NCI-H2171 (cell line): ENCODE measurements around the gene SHC3.

Source experiments
- DNase-seq: peaks from one replicate; lab custom pipeline; 2025; lab: John Stamatoyannopoulos, UW

SHC3 gene

DNA sequence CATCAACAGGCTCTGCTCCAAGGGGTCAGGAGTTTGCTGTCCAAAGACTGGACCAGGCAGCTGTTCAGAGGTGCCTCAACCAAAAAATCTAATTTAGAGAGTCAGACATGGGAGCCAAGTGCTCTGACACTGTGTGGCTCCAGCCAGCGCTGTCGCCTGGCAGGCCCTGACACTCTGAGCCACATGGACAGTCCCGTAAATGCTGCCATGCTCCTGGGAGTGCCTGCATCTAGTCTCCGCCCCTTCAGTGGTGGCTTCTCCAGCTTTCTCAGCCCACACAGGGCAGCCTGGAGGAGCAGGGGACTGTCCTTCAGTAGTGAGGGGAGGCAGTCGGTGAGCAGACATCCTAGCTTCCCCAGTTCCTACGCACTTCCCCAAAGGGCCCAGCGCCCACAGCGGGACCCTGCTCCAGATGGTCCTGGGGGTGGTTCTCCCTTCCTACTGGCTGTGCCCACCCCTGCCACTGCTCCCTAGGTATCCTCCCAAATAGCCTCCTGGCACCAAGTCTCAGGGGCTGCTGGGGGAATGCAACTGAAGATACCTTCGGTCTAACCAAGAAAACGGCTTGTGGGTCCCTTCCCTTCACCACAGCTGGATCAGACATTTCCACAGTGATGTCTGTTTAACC lies 72.3 kb downstream of the SHC3 start:
- no peak for DNase-seq

DNA sequence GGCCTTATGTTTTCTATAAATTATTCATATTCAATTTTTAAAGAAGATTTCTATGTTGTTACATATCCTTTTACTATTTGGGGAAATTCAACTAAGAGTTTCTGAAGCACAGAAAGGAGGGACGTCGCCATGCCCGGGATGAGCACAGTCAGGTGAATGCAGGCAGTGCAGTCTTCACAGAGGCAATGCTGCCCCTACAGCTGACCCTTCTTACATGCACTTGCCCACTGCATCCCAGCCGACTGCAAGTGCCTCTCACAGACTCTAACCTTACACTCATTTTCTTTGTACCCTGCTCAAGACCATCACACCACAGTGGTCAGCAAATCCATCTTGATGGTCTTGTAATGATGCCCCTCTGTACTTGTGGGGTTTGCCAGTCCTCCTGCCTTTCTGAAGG lies 73.8 kb downstream of the SHC3 start:
- DNase-seq: no peak

DNA sequence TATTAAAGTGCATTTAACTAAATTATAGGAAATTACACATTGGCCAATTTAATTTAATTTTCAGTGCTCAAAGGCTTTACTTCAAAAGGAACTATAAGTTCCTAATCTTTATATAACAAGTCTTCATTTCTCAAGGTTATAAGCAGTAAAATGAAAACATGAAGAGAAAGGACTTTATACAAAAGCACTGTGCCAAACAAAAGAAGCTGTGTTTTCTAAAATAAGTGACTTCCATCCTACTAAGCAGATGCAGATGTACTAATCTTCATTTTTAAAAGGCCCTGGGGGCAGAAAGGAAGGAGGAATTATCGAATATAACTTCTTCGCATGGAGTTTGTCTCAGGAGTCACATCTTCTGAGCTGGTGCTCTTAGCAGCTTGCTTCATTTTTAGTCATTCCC lies 81.4 kb downstream of the SHC3 start:
- DNase-seq: no peak

GRCh38 chr9:89096807-89097206 lies 81.8 kb downstream of the SHC3 start:
- no peak for DNase-seq

DNA sequence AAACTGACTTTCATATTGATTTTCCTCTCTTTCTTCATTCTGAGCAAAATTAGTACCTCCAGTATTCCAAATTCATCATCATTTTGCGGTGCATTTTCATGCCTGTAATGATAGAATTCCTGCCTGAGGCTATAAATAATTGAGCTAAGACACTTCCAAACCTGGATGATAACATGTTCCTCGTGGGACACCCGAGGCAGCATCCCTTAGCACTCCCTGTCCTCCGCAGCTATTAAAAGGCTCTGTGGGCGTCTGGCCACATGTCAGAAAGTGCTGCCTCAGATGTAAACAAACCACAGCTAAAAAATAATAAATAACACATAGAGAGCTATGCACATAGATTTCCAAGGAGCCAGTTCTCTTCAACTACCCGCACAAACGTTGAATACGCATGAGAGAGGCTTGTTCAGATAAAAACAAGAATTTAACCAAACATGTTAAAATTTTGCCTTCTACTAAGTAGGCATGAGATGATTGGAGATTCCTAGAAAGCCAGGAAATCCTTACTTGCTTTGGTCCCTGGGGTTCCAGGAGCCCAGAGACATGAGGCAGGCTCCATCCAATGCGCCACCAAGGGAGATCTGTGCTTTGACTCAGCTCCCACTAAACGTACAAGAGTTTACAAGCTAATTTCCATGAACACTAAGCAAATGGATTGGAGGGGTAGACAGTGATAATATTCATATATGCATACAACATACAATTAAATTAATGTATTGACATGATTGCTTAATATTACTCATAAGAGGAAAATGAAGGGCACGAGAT lies 82.7 kb downstream of the SHC3 start:
- no peak for DNase-seq

GRCh38 chr9:89093201-89093975 lies 85.2 kb downstream of the SHC3 start:
- DNase-seq: no peak

GRCh38 chr9:89089176-89089575 lies 89.4 kb downstream of the SHC3 start:
- DNase-seq: no peak

DNA sequence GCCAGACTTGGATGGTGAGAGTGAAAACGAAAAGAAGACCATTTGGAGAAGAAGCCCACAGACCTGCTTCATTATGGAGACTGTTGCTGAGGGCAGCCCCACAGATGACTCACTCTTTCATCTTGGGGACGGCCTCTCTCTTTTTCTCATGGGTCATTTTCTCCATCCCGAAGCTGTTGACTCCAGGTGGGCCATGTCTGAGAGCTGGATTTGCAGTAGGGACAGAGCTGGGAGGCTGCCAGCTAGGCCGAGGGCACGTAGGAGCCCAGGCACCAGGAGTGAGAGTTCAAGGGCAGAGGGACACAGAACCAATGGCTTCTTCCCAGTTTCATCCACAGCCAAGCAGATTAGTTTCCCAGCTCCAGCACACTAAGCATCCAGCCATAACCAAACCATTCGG lies 95.0 kb downstream of the SHC3 start:
- DNase-seq: no peak

DNA sequence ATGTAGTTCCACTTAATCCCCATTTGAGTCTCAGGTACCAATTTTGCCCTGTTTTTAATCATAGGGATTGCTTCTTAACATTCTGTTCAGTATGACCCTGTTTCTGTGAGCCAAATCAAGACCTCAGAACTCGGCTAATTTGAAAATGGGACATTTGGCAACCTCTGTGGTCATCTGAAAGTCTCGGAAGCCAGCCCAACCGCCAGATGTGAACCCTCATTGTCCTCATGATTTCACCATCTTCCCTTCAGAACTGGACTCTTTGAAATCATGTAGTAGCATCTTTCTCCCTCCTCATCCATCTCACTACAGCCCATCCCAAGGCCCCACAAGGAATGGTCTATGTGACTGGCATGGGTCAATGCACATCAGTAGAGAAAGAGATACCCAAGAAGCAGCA lies 98.4 kb downstream of the SHC3 start:
- no peak for DNase-seq

- DNase-seq: no peak
These were observed 99.2 kb downstream of the SHC3 start for GRCh38 chr9:89079391-89079790.

DNA sequence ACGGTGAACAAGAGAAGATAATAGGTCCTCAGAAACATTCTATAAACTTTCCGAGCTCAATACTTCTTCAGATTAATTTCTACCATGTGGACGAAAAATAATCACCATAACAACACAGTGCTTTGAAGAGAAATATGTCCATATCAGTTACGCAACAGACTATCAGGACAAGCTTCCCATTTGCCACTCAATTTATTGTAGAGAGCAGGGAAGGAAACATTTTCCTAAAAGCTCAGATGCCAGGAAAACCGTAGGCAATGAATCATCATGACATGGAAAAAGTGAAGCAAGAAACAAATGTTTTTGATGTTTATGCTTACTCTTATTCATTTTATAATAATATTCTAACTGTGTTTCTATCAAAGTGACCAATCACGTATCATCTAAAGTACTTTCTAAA lies 99.8 kb downstream of the SHC3 start:
- DNase-seq: no peak

DNA sequence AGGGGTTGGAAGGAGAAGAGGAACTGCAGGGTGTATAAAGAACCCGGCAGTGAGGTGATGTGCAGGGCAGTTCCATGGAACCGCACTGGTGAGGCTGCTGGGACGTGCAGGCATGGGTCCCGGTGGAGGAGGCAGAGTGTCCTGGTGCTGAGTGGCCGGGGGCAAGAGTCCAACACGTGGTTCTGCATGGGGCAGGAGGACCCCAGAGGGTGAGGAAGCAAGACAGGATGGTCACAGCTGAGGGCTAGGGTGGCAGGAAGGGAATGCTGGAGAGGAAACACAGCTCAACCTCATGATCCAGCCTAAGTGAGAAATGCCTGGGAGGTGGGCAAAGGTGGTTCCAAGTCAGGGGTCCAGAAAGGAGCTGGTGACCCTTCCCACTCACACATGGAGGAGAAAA lies 100.2 kb downstream of the SHC3 start:
- DNase-seq: no peak

- no peak for DNase-seq
These were observed 101.1 kb downstream of the SHC3 start for GRCh38 chr9:89077519-89077918.

- no peak for DNase-seq
These were observed 105.2 kb downstream of the SHC3 start for GRCh38 chr9:89073397-89073796.

DNA sequence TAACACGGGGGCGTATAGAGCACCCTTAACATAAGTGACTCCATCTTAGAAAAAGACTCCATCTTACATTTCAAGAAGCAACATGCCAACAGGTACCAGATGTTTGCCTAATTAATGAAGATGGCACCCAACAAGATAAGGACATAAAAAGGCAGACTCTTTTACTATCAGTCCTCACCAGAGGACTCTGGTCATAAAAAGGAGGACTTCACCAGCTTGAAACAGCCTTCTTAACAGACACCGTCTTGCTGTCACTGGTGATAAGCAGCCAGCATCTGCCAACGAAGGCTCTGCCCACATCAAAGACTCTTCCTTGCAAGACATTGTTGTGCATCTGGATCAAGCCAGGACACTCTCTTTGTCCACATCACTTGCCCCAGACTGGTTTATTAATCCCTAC lies 107.0 kb downstream of the SHC3 start:
- no peak for DNase-seq

DNA sequence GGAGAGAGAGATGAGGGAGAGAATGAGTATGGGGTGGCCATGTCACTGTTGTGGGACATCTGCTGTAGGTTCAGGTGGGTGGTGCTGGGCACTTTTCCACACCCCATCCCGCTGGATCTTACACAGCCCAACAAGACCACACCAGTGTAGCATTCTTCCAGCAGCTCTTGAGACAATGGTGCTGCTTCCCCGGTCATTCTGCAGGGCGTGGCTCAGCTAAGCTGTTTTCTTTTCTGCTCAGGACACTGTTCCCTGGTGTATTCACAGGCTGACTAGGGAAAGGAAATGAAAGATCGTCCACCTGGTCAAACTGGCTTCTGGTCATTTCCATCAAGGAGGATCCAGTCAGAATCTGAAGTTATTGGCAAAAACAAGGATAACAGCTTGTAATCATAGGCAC lies 111.8 kb downstream of the SHC3 start:
- DNase-seq: no peak

DNA sequence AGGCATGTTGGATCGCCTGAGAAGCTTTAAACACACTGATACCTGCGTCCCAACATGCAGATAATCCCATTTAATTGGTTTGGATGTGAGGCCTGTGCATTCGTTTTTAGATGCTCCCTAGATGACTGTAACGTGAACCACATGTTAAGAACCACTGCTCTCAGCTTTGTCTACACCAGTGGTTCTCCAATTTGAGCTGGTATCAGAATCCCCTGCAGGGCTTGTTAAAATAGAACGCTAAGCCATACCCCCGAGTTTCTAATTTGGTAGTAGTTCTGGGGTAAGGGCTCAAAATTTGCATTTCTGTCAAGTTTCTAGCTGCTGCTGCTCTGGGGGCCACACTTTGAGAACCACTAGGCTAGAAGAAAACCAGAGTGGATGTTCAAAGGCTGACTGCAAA lies 112.7 kb downstream of the SHC3 start:
- DNase-seq: no peak

- no peak for DNase-seq
These were observed 117.8 kb downstream of the SHC3 start for GRCh38 chr9:89060790-89061189.

GRCh38 chr9:89059925-89060506 lies 118.6 kb downstream of the SHC3 start:
- no peak for DNase-seq

GRCh38 chr9:89058906-89059305 lies 119.7 kb downstream of the SHC3 start:
- DNase-seq: no peak

DNA sequence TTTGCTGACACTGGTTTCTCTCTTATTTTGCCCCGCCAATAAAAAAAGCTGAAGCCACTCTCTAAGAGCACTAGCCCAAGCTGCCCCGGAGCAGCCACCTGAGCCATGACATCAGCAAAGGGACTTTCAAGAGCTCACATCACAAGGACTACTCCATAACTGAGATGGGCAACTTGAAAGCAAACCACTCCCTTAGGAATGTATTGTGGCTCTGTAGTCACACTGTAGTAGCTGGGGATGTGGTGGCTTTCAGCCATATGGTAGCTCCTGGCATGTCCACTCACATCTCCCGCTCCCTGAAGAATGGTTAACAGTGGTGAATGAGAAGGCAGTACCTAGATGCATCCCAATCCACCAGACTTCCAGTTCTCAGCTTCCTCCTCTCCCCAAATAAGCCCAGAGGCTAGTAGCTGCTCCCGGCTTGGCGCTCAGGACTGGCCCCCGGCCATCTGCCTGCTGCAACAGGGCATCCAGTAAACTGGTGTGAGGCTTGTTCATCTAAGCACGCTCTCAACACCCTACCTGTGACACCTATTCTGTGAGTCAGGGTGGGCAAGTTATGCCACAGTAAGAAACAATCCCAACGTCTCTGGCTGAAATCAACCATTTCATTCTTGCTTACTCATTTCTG lies 123.6 kb downstream of the SHC3 start:
- DNase-seq: no peak

GRCh38 chr9:89053301-89053700 lies 125.3 kb downstream of the SHC3 start:
- no peak for DNase-seq
